HG02852 (cell line): ENCODE measurements around the gene FLT1.

ENCODE experiments used
- ATAC-seq: cut with Tn5 transposase; IDR thresholded peaks from one replicate; pipeline ENCODE4 v1.9.1; 2021; ENCODE audit warnings: mild to moderate bottlenecking, moderate library complexity; ENCODE audit not compliant: unreplicated experiment

The FLT1 gene

GRCh38 chr13:28528388-28528787 lies 33.5 kb upstream of the FLT1 start:
- ATAC-seq = no peak

- no peak for ATAC-seq
These were observed 32.7 kb upstream of the FLT1 start for GRCh38 chr13:28527629-28528028.

DNA sequence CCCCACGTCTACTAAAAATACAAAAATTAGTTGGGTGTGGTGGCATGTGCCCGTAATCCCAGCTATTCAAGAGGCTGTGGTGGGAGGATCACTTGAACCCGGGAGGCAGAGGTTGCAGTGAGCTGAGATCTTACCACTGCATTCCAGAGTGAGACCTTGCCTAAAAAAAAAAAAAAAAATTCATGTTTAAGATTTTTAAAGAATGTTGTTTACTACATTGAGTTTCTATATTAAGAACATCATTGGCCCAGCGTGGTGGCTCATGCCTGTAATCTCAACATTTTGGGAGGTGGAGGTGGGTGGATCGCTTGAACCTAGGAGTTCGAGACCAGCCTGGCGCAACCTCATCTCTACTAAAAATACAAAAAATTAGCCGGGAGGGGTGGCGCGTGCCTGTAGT lies 31.9 kb upstream of the FLT1 start:
- no peak for ATAC-seq

GRCh38 chr13:28522871-28523270 lies 27.9 kb upstream of the FLT1 start:
- no peak for ATAC-seq

DNA sequence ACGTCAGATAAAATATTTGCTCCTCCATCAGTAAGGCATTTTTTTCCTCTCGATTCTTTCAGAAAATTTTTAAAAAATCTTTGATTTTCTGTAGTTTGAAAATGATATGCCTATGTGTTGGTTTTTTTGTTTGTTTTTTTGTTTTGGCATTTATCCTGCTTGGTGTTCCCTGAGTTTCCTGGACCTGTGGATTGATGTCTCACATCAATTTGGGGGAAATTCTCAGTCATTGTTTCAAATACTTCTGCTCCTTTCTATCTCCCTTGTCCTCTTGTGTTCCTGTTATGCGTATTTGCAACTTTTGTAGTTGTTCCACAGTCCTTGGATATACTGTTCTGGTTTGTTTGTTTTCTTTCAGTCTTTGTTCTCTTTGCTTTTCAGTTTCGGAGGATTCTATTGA lies 18.8 kb upstream of the FLT1 start:
- no peak for ATAC-seq

DNA sequence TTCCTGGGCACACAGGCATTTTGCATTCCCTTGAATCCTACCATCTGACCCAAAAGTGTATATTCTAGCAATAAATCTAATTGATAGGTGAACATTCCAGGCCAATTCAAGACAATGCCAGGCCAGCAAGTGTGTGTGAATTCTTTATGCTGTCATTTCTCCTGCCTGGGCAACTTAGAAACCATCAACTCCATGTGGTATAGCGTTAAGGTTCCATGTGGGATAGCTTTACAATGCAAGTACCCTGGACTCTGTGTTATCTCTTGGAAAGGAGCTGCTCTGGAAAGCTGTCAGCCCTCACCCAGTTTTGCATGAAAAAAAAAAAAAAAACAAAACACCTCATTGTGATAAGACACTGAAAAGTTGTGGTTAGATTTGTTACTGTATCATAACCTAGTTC lies 15.6 kb upstream of the FLT1 start:
- no peak for ATAC-seq

- ATAC-seq = no peak
These were observed 15.1 kb upstream of the FLT1 start for GRCh38 chr13:28510066-28510465.

DNA sequence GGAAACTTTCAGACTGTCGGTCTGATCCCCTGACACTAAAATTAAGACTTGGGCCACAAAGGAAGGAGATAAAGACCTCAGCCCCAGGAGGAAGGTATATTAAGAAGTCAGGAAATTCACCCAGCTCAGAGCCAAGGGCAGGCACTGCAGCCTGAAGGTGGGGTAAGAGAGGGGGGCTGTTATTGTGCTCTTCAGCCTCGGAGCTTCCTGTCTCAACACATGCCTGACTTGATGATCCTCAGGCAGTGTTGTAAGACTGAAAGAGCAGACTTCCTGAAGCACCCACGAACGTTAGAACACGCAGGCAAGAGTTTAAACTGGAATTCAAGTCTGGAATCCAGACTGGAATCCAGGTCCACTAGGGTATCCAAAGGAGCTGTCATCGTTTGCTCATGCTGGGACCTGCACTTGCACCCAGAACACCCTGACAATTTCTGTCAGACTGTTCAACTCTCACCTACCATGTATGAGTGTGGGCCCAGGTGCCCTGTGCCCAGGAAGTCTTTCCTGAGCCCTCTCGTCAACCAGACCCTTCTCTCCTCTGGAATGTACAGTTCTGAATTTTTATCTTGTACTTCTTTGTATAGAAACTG lies 10.7 kb upstream of the FLT1 start:
- no peak for ATAC-seq

DNA sequence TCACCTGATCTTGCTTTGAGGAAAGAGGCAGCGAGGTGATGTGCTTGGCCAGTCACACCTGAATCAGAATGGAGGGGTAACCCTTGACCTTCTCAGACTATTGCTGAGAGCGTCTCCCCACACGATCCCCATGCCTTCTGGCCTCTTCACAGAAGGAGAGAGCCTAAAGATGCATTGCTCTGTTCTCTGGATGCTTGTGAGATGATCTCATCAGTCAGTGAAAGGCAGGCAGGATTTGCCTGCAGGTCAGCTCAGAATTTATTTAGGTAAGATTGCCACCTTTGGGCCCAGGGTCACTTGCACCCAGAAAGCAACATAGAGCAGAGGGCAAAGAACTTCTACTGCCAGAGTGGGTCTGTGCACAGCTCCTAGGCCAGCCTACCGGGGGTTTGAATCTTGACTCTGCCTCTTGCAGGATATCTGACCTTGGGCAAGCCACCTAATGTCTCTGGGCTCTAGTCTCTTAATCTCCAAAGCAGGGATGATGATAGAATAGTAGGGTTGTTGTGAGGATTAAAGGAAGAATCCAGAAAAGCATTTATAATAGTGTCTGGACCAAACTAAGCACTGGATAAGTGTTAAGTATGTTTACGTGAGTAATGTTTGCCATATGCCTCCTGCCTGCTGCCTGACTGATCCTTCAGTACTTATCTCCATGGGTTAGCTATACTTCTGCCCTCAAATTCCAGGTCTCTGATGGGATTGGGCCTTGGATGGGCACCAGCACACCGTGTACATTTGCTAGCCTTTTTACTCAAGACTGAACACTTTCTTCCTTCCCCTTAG lies 8.4 kb upstream of the FLT1 start:
- no peak for ATAC-seq

DNA sequence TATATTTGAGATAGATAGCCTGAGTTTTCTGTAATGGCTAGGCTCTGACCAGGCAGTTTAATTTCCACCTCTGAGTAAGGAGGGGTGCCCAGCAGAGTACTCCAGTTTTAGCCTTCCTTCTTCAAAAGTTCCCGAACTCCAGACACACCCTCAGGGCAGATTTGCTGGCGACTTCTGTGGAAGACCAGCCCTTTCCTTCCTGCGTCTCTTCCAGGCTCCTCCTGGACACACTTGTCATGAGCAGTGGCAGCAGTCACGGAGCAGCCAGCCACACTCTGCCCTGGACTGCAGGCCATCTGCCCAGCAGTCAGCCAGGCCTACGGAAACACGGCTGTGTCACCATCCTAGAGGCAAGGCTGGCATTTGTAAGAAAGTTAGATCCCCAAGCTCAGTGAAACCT lies 6.6 kb upstream of the FLT1 start:
- ATAC-seq = no peak

- ATAC-seq = no peak
These were observed 4.7 kb upstream of the FLT1 start for GRCh38 chr13:28499609-28500008.

DNA sequence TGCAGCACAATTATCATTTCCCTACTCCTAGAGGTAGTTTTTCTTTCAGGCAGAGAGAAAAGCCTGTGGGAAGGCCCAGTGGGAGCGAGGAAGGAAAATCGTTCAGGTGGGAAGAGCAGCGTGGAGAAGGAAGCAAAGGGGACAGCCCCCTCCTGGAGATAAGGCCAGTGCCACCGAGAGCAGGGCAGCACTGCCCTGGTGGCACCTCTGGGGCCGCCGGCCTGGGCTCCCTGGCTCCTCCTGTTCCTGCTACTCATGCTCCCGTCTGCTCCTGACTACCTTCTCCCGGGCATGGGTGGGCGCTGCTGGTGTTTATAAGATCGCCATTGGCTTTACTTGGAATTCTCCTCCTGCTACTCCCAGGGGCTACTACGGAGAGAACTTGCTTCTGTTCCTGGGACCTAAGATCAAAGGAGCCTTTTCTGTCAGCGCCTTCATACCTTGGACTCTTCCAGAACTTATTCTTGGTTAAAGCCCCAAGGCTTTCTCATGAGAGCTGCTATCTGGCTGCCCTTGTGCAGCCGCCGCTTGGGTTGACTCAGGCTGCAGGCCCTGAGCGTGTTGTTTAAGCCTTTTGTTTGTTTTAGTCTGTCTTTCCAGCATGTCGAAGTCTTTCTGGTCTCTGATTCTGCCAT lies 3.7 kb upstream of the FLT1 start:
- no peak for ATAC-seq

- ATAC-seq = no peak
These were observed 2.4 kb upstream of the FLT1 start for GRCh38 chr13:28497143-28497876.

- ATAC-seq = no peak
These were observed 1.2 kb upstream of the FLT1 start for GRCh38 chr13:28496188-28496564.

DNA sequence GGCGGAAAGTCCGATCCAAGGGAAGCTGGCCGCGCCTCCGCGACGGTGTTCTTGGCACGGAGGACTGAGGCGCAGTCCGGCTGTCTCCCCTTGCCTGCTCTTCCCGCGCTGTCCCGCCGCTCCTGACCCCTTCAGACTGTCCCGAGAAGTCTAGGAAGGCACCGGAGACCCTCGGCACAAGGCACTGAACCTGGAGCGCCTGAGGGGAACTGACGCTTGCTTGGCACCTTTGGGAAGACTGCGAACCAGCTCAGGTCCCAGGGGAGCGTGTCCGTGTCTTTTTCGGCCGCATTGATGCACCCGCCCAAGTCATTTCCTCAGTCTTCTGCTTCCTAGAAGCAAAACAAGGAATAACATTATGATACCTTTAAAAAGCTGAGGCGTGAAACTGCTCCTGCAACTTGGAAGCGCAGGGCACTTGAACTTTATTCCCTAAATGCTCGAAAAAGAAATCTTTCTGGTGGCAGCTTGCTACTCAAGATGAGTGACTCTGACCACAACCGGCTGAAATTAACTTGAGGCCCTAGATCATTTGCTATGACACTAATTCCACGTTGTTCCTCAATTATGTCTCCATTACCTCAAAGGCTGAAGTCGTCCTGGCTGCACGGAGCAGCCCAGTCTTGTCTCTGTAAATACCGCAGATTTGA lies 735 bp upstream of the FLT1 start:
- no peak for ATAC-seq

GRCh38 chr13:28494504-28494777 lies 487 bp downstream of the FLT1 start:
- no peak for ATAC-seq

- no peak for ATAC-seq
These were observed 1.0 kb downstream of the FLT1 start for GRCh38 chr13:28493740-28494503.

GRCh38 chr13:28492569-28493367 lies 2.2 kb downstream of the FLT1 start:
- ATAC-seq = no peak

DNA sequence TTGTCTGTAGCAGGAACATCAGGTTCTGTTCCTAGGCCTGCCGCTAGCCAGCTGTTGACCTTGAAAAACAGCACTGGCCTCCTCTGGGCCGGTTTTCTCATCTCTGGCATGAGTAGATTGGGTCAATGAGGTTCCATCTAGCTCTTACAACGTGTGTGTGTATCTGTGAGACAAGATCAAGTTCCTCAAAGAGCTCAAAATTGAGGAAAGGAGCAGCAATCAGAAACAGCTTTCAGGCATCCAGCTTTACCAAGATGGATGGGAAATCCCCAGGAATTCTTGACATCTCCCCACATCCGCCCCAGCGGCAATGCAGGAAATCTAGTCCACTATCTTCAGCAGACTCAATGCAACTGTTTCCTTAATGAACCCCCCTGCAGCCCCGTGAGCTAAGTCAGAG lies 4.9 kb downstream of the FLT1 start:
- ATAC-seq = no peak

GRCh38 chr13:28489524-28489931 lies 5.4 kb downstream of the FLT1 start:
- no peak for ATAC-seq
